Kidney epithelial cell (primary cell): ENCODE measurements around the gene CRACDL. TPM values are rescaled to one million over a fixed set of nuclear protein-coding genes. Genes with fewer than 3 reads are reported as not detected.

Source experiments
- DNase-seq: peaks from one replicate; pipeline ENCODE4 v3.0.0-alpha.2; 2010; ENCODE audit warnings: low read depth
- H3K27me3 ChIP-seq: 2 replicates; pipeline ENCODE4 v1.6.0; 2011; ENCODE audit warnings: low read length; ENCODE audit not compliant: control insufficient read depth, insufficient read depth
- H3K36me3 ChIP-seq: 2 replicates; pipeline ENCODE4 v1.5.1; 2011; ENCODE audit warnings: low read length; ENCODE audit not compliant: control insufficient read depth, insufficient read depth
- H3K4me3 ChIP-seq: 2 replicates; pipeline ENCODE4 v1.5.1; 2011; ENCODE audit warnings: low read depth, mild to moderate bottlenecking, control low read depth, low read length
- total RNA-seq: library from RNA; depleted of rRNA; stranded (reverse); fragments of >200 nt; gene quantifications from 2 replicates; pipeline ENCODE4 v1.2.3, GENCODE V29; 2015
- TF ChIP-seq, protein P1 (sequence below): IDR thresholded peaks from 2 replicates; pipeline ENCODE4 v1.5.1; 2011; ENCODE audit warnings: mild to moderate bottlenecking, moderate library complexity, low read length, control low read depth, inconsistent platforms; ENCODE audit not compliant: insufficient read depth, poor library complexity, severe bottlenecking

CRACDL gene
- total RNA-seq, 1 donor from 2014 or later, result 1.4 TPM

DNA sequence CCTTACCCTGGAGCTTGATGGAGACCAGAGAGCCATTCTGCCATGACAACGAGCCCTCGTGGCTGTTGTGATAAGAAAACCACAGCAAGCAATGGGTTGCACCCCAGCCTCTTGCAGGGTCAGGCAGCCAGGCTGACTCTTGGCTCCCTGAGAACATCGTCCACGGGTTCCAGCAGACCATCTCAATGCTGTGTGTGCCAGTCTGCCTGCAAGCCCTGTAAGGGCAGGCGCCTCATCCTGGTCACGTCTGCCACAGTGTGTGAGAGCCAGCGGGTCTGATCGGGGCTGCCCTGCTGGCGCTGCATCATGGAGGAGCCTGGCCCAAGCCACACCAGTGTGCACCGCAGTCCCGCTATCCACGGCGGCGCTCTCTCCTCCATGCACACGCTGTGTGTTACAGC, 134.1 kb downstream of the CRACDL start:
- no peak overlapping the region for H3K4me3 ChIP-seq
- no peaks in the 10 kb centered on the region for H3K27me3 ChIP-seq
- H3K36me3 ChIP-seq, result no peaks in the 10 kb centered on the region
- DNase-seq, result no peak
- TF ChIP-seq, protein P1, sequence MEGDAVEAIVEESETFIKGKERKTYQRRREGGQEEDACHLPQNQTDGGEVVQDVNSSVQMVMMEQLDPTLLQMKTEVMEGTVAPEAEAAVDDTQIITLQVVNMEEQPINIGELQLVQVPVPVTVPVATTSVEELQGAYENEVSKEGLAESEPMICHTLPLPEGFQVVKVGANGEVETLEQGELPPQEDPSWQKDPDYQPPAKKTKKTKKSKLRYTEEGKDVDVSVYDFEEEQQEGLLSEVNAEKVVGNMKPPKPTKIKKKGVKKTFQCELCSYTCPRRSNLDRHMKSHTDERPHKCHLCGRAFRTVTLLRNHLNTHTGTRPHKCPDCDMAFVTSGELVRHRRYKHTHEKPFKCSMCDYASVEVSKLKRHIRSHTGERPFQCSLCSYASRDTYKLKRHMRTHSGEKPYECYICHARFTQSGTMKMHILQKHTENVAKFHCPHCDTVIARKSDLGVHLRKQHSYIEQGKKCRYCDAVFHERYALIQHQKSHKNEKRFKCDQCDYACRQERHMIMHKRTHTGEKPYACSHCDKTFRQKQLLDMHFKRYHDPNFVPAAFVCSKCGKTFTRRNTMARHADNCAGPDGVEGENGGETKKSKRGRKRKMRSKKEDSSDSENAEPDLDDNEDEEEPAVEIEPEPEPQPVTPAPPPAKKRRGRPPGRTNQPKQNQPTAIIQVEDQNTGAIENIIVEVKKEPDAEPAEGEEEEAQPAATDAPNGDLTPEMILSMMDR, result no peak

DNA sequence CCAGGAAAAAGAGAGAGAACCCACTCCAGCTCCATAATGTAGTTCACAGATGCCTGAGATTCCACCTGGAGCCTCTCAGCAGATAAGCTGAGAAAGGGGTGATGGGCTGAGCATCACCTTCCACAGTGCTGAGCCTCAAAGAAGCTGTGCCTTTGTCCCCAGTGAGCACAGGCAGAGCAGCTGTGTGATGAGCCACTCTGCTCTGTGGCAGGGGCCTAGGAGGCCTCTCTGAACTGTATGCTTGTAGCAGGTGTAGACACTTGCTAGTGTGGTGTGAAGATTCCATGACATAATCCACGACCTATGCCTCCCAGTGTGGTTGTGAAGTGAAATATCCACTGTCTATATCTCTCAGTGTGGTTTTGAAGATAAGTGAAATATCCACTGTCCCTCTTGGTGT, 134.7 kb downstream of the CRACDL start:
- H3K36me3 ChIP-seq, result no peaks in the 10 kb centered on the region
- no peak overlapping the region for H3K4me3 ChIP-seq
- no peaks in the 10 kb centered on the region for H3K27me3 ChIP-seq
- TF ChIP-seq, protein P1, result no peak
- no peak for DNase-seq

DNA sequence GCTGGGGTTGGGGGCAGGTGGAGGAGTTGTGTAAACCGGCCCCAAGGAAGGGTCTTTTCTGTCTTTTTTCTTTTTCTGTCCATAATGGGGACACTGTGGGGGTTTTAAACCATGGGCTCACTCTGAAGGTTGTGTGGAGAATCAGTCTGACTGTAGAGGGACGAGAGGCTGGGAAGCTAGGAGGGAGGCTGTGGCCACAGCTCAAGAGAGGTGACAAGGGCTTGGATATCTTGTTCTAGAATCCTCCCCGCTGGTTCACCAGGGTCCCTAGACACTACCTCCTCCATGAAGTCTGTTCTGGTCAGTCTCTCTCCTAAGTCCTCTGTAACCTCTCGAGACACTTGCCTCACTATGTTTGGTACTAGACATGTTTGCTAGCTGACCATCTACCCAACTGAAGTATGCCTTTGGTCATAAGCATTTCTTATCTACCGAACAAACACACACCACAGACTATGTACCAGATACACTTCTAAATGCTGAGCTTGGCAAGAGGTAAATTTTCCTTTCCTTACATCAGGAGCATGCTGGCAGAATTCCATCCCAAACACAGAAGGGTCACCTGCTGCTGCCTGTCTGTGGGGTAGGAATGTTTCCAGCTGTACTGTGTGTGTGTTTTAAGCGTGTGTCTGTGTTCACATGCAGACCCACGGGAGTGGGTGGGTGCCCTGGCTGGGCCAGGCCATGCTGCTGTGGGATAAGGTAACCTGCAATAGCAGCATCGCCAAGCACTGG, 135.5 kb downstream of the CRACDL start:
- TF ChIP-seq, protein P1, result no peak
- no peak for DNase-seq

DNA sequence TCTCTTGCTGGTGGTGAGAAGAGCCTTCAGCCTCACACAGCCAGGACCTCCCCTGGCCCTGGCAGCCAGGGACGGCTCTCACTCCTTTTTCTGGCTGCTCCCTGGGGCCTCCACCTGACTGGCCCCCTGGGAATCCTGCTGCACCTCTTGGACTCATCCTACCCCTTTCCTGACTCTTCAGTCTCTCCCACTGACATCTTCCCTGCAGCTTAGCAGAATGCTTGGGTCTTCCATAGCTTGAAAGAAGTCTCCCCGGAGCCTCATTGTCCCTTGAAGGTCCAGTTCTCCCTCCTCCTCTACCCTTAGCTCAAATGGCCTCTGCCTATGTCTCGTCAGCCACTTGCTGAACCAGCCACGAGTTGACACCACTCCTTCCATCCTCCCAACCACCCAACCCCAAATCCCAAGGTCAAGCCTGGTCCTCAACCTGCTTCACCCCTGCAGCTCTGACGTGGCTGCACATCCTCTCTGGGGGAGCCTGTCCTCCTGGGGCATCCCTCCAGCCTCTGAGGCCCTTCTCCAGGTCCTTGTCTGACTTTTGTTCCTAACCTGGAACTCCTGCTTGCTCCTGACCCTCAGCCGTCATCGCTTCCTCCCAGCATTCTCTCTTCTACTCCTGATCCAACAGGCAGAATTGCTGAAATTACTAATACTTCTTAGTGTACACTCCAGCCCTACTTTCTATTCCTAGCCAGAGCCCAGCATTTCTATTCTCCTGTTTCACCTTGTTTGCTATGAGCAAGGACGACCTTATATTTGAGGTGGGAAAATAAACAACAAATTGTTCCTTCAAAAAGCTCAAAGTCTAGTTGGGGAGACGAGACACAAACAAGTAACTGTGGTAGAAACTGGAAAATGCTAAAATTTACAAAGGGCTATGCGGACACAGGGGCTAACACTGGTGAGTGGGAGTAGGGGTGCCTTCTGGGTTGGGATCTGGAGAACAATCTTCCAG, 136.4 kb downstream of the CRACDL start:
- TF ChIP-seq, protein P1, result no peak
- Histone ChIP-seq H3K27me3 (no peaks in the 10 kb centered on the region), H3K4me3 (no peak overlapping the region), H3K36me3 (no peaks in the 10 kb centered on the region)
- DNase-seq, result no peak

More for the DNA sequence above, 135.5 kb downstream of the CRACDL start:
- Histone ChIP-seq H3K4me3 (no peak overlapping the region), H3K36me3 (no peaks in the 10 kb centered on the region), H3K27me3 (no peaks in the 10 kb centered on the region)

DNA sequence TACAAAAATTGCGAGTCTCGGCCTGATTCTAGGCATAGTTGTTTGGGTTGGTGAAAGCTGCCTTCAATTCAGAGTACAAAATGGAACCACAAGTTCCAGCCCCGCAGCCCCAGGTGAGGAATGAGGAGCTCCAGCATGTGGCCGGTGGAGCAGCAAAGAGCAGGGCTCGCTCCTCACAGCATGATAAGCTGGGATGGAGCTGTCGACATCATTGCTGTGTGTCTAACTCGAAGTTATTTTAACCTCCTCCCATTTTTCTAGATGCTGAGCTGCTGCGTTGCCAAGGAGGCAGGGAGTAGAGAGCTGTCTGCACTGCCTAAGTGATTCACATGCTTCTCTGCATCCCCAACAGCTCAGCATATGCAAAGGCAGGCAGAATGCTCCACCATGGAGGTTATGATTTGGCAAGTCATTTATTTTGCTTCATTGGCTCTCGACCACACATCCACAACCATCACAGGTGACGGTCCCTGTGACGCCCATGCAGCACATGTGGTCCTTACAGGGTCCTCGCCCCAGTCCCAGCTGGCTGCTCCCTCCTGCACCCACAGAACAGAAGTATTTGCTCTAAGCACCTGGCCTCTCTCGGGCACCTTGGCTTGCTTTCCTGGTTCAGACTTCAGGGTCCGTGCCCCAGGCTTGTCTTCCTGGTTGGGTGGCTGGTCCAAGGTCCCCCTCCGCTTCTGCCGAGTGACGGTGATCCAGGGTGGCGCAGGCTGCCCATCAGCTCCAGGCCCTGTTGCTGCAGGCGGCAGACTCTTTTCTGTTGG, 139.1 kb downstream of the CRACDL start:
- Histone ChIP-seq H3K27me3 (no peaks in the 10 kb centered on the region), H3K36me3 (no peaks in the 10 kb centered on the region), H3K4me3 (no peak overlapping the region)
- DNase-seq, result no peak
- TF ChIP-seq, protein P1, result no peak
